ENCODE results near the gene PLCE1.

DNA sequence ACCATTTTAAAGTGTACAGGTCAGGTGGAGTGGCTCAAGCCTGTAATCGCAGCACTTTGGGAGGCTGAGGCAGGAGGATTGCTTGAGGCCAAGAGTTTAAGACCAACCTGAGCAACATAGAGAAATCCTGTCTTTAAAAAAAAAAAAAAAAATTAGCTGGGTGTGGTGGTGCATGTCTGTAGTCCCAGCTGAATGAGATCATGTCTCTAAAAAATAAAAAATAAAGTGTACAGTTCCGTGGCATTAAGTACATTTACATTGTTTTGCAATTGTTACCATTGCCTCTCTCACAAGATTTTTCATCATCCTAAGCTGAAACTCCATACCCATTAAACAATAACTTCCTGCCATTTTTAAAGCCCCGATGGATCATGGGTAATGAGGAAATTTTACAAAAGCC lies 20.6 kb downstream of the PLCE1 start:
- TF ChIP-seq, protein P1, sequence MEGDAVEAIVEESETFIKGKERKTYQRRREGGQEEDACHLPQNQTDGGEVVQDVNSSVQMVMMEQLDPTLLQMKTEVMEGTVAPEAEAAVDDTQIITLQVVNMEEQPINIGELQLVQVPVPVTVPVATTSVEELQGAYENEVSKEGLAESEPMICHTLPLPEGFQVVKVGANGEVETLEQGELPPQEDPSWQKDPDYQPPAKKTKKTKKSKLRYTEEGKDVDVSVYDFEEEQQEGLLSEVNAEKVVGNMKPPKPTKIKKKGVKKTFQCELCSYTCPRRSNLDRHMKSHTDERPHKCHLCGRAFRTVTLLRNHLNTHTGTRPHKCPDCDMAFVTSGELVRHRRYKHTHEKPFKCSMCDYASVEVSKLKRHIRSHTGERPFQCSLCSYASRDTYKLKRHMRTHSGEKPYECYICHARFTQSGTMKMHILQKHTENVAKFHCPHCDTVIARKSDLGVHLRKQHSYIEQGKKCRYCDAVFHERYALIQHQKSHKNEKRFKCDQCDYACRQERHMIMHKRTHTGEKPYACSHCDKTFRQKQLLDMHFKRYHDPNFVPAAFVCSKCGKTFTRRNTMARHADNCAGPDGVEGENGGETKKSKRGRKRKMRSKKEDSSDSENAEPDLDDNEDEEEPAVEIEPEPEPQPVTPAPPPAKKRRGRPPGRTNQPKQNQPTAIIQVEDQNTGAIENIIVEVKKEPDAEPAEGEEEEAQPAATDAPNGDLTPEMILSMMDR (IDR thresholded peaks at IDR 0.05; ENCODE audit: low read length) = no peak
- TF ChIP-seq EZH2 (optimal IDR thresholded peaks at IDR 0.05; ENCODE audit: low read depth, low read length) (no peak), EZH2phosphoT487 (IDR thresholded peaks at IDR 0.05; ENCODE audit: low read length) (no peak)

Measured in MM.1S (cell line).